Progenitor cell of endocrine pancreas (in vitro differentiated cells): ENCODE measurements around the gene NUP153. TPM values are rescaled to one million over a fixed set of nuclear protein-coding genes. Genes with fewer than 3 reads are reported as not detected.
A peak's percentile ranks its signal among the peaks of the same experiment; 100 is the strongest.
"Not testable (repeated sequence)": the region's sequence is repeated elsewhere in the genome, so short reads cannot be mapped to it uniquely, and the experiment has no call there.

Source experiments
- DNase-seq: peaks from one replicate; pipeline ENCODE4 v3.0.0; 2021; ENCODE audit warnings: low spot score; ENCODE audit not compliant: unreplicated experiment
- H3K27ac Mint-ChIP-seq: 2 replicates; pipeline ENCODE4 v1.8.0; 2021; ENCODE audit warnings: mild to moderate bottlenecking, moderate library complexity, mixed read lengths
- H3K27me3 Mint-ChIP-seq: 2 replicates; pipeline ENCODE4 v1.8.0; 2021; ENCODE audit warnings: mixed read lengths
- H3K36me3 Mint-ChIP-seq: 2 replicates; pipeline ENCODE4 v1.8.0; 2022; ENCODE audit warnings: mixed read lengths; ENCODE audit not compliant: insufficient read depth
- H3K4me1 Mint-ChIP-seq: 2 replicates; pipeline ENCODE4 v1.8.0; 2021; ENCODE audit warnings: low read depth, mixed read lengths
- H3K4me3 Mint-ChIP-seq: 2 replicates; pipeline ENCODE4 v1.8.0; 2021; ENCODE audit warnings: low read depth, mild to moderate bottlenecking, moderate library complexity, mixed read lengths
- H3K9me3 Mint-ChIP-seq: 2 replicates; pipeline ENCODE4 v1.8.0; 2021; ENCODE audit warnings: low read depth, mixed read lengths
- CTCF ChIP-seq: fragments of 200-600 bp; sonication (generic); IDR thresholded peaks from one replicate; pipeline ENCODE4 v1.5.0; 2021; ENCODE audit warnings: antibody characterized with exemption, mild to moderate bottlenecking; ENCODE audit not compliant: unreplicated experiment
- long read RNA-seq: library from polyadenylated mRNA; unstranded; transcript quantifications from one replicate; pipeline ENCODE4 v2.0.0, GENCODE V29; 2020
- total RNA-seq: library from RNA; stranded (reverse); gene quantifications from 2 replicates; pipeline ENCODE4 v1.2.1, GENCODE V29; 2021

The NUP153 gene
- total RNA-seq: 50.3 and 53.4 TPM in 2 replicates
- long read RNA-seq, partial matches to known transcripts: 11 of 13 reads
- long read RNA-seq, other reads (novel, unspliced or antisense): 2 of 13 reads

DNA sequence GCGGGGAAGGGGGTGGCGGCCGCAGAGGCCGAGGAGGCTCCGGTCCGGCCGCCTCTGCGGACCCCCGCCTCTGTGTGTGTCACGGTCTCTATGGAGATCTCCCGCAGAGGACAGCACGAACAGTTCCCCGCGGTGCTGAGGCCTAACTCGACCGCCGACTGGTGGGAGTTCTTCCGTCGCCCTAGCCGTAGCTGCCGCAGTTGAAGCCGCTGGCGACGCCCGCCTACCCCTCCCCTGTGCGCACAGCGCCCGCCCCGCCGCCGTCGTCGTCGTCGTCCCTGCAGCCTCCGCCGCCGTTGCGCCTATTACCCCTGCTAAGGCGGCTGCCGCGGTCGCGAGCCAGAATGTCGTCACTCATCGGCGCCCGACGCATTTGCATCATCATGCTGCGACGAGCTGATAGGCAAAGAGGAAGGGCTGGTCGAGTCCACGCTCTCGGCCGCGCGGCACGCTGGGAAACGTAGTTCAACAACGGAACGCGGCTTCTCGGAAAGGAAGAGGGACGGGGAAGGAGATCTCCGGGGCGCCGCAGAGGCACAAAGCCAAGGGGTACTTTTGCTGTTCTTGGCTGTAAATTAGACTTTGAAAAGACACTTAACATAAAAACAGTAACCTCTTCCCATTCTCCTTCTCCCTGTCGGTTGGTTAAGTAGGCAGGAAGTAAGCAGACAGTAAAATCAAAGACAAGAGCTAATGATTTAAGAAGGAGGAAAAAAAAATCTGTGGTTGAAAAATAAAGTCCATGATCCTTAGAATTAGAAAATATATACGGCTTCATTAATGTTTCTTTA is at the start of gene NUP153:
TSS of gene NUP153 (minus strand) at position 346 of the 791 bp plus-strand sequence. CDS start 538 bp downstream, outside the sequence.
- Mint-ChIP-seq H3K36me3 (no peaks in the 10 kb centered on the region), H3K9me3 (no peaks in the 10 kb centered on the region), H3K27me3 (no peaks in the 10 kb centered on the region), H3K4me3 (peak within 1 kb of the TSS; percentile 82), H3K27ac (peak within 1 kb of the TSS; percentile 96), H3K4me1 (peaks cover 7% of the 10 kb centered on the region)
- TF ChIP-seq CTCF: no peak
- peak; percentile 100 for DNase-seq

- no peaks in the 10 kb centered on the region for H3K4me1 Mint-ChIP-seq
- H3K27me3 Mint-ChIP-seq: no peaks in the 10 kb centered on the region
- H3K9me3 Mint-ChIP-seq: no peaks in the 10 kb centered on the region
- no peaks in the 10 kb centered on the region for H3K36me3 Mint-ChIP-seq
- no peak for TF ChIP-seq CTCF
- no peak overlapping the region for H3K4me3 Mint-ChIP-seq
- no peak overlapping the region for H3K27ac Mint-ChIP-seq
- DNase-seq: no peak
These were observed 47.5 kb upstream of the NUP153 start for GRCh38 chr6:17754254-17754653.

DNA sequence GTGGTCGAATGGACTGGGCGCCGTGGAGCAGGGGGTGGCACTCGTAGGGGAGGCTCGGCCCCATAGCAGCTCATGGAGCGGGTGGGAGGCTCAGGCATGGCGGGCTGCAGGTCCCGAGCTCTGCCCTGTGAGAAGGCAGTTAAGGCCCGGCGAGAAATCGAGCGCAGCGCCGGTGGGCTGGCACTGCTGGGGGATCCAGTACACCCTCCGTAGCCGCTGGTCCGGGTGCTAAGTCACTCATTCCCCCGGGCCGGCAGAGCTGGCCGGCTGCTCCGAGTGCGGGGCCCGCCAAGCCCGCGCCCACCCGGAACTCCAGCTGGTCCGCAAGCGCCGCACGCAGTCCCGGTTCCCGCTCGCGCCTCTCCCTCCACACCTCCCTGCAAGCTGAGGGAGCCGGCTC is 38.6 kb upstream of the NUP153 start:
- DNase-seq, H3K27me3 Mint-ChIP-seq, H3K4me3 Mint-ChIP-seq, H3K36me3 Mint-ChIP-seq, H3K9me3 Mint-ChIP-seq, H3K4me1 Mint-ChIP-seq, H3K27ac Mint-ChIP-seq: not testable (repeated sequence)

DNA sequence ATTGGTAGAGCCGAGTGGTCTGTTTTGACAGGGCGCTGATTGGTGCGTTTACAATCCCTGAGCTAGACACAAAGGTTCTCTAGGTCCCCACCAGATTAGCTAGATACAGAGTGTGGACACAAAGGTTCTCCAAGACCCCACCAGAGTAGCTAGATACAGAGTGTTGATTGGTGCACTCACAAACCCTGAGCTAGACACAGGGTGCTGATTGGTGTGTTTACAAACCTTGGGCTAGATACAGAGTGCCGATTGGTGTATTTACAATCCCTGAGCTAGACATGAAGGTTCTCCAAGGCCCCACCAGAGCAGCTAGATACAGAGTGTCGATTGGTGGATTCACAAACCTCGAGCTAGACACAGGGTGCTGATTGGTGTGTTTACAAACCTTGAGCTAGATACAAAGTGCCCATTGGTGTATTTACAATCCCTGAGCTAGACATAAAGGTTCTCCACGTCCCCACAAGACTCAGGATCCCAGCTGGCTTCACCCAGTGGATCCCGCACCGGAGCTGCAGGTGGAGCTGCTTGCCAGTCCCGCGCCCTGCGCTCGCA is 38.1 kb upstream of the NUP153 start:
- not testable (repeated sequence) for H3K9me3 Mint-ChIP-seq, H3K4me1 Mint-ChIP-seq, DNase-seq, H3K4me3 Mint-ChIP-seq, H3K27ac Mint-ChIP-seq, H3K27me3 Mint-ChIP-seq, H3K36me3 Mint-ChIP-seq

DNA sequence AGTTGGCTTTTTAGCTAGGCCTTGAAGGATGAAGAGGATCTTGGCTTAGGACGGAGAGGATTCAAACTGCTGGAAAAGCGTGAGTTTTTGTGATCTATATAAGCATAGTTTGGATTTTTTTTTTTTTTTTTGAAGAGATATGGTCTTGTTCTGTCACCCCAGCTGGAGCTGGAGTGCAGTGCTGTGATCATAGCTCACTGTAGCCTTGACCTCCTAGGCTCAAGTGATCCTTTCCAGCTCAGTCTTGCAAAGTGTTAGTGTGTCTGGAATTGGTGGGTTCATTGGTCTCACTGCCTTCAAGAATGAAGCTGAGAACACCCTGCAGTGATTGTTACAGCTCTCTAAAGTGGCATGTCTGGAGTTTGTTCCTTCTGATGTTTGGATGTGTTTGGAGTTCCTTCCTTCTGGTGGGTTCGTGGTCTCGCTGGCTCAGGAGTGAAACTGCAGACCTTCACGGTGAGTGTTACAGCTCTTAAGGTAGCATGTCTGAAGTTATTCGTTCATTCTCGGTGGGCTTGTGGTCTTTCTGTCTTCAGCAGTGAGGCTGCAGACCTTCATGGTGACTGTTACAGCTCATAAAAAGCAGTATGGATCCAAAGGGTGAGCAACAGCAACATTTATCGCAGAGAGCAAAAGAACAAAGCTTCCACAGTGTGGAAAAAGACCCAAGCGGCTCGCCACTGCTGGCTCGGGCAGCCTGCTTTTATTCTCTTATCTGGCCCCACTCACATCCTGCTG is 37.5 kb upstream of the NUP153 start:
- Mint-ChIP-seq H3K4me3 (no peak overlapping the region), H3K27me3 (no peaks in the 10 kb centered on the region), H3K36me3 (no peaks in the 10 kb centered on the region), H3K27ac (no peak overlapping the region), H3K9me3 (no peaks in the 10 kb centered on the region), H3K4me1 (no peaks in the 10 kb centered on the region)
- DNase-seq: no peak
- TF ChIP-seq CTCF: no peak

DNA sequence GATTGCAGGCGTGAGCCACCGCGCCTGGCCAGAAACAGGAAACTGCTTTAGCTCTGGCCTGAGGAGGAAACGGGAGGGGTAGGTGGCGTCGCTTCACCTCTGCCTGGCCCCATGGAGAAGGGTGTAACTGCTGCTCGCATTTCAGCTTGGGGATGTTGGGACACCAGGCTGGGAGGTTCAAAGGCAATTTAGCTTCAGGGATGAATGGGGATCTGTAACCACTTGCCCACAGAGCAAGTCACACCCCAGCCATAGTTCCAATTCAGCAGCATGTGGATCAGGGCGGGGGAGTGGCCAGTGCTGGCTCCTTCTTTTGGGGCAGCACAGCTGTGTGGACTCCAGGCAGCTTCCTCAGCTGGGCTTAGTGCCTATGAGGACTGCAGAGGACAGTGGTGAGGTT is 34.8 kb upstream of the NUP153 start:
- TF ChIP-seq CTCF: no peak
- Mint-ChIP-seq H3K27me3 (no peaks in the 10 kb centered on the region), H3K36me3 (peaks cover 3% of the 10 kb centered on the region), H3K4me3 (no peak overlapping the region), H3K9me3 (peaks cover 12% of the 10 kb centered on the region), H3K27ac (no peak overlapping the region), H3K4me1 (no peaks in the 10 kb centered on the region)
- DNase-seq: no peak
